ENCODE data around the gene C19orf12. TPM values are rescaled to one million over a fixed set of nuclear protein-coding genes. Genes with fewer than 3 reads are reported as not detected.
A peak's percentile ranks its signal among the peaks of the same experiment; 100 is the strongest.

The C19orf12 gene
- total RNA-seq (2016; rRNA removed; fragmentation: Illumina TruSeq; extraction: Trizol) (34.4 and 34.8 TPM in 2 replicates), polyA plus RNA-seq (2011; rRNA removed) (17.7 and 19.6 TPM in 2 replicates), polyA minus RNA-seq (2011; rRNA and poly(A)+ RNA removed; ENCODE audit: low replicate concordance) (5.1 and 12.9 TPM in 2 replicates), Bru-seq, nascent RNA (percentile 71 among the genes with signal in this experiment), BruChase-seq, experiment 1, labeled RNA remaining after a 6-hour chase (percentile 80 among the genes with signal in this experiment), BruChase-seq, experiment 2, labeled RNA remaining after a 2-hour chase (percentile 81 among the genes with signal in this experiment)
- 28.6 and 28.9 TPM in 2 replicates for total RNA-seq (2016; cell fraction: cytosol; rRNA removed; fragmentation: Illumina TruSeq; extraction: Trizol; ENCODE audit: low read depth)
- total RNA-seq (2016; cell fraction: insoluble cytoplasmic fraction; rRNA removed; fragmentation: Illumina TruSeq; extraction: Trizol) = 29.0 and 35.2 TPM in 2 replicates
- total RNA-seq (2016; cell fraction: membrane; rRNA removed; fragmentation: Illumina TruSeq; extraction: Trizol) = 73.3 and 76.2 TPM in 2 replicates
- total RNA-seq (2016; cell fraction: nucleus; rRNA removed; fragmentation: Illumina TruSeq; extraction: Trizol) = 17.3 and 21.4 TPM in 2 replicates
- polyA plus RNA-seq (2011; cell fraction: cytosol; rRNA removed) = 18.1 TPM in 2 replicates
- polyA plus RNA-seq (2011; cell fraction: nucleus; rRNA removed) = 13.1 and 14.3 TPM in 2 replicates
- polyA plus RNA-seq (2012) = 15.9 and 18.6 TPM in 2 replicates
- 37.7 and 38.6 TPM in 2 replicates for polyA plus RNA-seq (2016; cell fraction: cytosol; fragmentation: Illumina TruSeq; extraction: Trizol; ENCODE audit: low read depth)
- polyA plus RNA-seq (2016; cell fraction: insoluble cytoplasmic fraction; fragmentation: Illumina TruSeq; extraction: Trizol; ENCODE audit: low read depth) = 28.6 and 34.2 TPM in 2 replicates
- polyA plus RNA-seq (2016; cell fraction: membrane; fragmentation: Illumina TruSeq; extraction: Trizol; ENCODE audit: low read depth) = 64.1 and 65.3 TPM in 2 replicates
- 29.3 and 31.8 TPM in 2 replicates for polyA plus RNA-seq (2016; cell fraction: nucleus; fragmentation: Illumina TruSeq; extraction: Trizol; ENCODE audit: insufficient read depth, low read depth)
- polyA minus RNA-seq (2011; cell fraction: cytosol; rRNA and poly(A)+ RNA removed) = 8.3 and 8.7 TPM in 2 replicates
- 6.7 and 10.4 TPM in 2 replicates for polyA minus RNA-seq (2011; cell fraction: nucleus; rRNA and poly(A)+ RNA removed)
- long read RNA-seq, experiment 1, transcript C19orf12-201 (3 exons, 2,464 nt) = major isoform, 22 of 53 reads
- long read RNA-seq, experiment 1, transcript C19orf12-204 (2 exons, 1,912 nt) = minor isoform, 15 of 53 reads
- long read RNA-seq, experiment 1, partial matches to known transcripts = 0 of 53 reads
- long read RNA-seq, experiment 1, other reads (novel, unspliced or antisense) = 14 of 53 reads
- long read RNA-seq, experiment 2, full-length matches to known transcripts = 38 of 76 reads
- long read RNA-seq, experiment 2, partial matches to known transcripts = 0 of 76 reads
- long read RNA-seq, experiment 2, other reads (novel, unspliced or antisense) = 38 of 76 reads

DNA sequence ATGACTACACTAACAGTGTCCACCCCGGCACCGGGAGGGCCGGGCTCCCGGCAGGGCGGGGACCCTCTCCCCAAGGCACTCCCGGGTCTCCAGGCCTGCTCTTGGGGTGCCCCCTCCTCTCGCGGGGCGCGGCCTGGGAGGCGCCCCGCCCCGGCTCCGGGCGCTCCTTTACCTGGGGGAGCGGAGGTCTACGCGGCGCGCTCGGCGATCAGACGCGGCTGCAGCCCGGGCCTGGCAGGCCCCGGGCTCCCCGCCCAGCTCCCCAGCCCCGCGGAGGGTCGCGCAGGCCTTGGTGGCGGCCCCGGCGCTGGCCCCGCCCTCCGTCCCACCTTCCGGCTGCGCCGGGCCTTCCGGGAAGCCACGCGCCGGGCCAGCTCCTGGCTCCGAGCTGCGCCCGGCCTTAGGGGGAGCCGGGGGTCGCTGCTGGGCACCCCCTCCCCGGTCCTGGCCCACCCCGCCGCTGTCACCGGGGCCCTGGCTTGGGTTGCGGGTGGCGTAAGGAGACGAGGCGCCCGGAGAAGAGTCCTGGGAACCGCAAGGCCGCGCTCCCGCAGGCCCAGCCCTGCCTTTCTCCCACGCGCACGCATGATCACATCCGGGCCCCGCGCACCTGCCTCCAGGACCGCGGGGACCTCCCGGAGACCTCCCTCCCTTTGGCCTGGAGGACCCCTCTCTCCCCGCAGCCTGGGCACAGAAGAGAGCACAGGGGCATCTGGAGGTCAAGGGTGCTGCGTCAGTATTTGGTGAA lies at the start of gene C19orf12:
Gene C19orf12 (minus strand): TSS at position 309 of the 748 bp plus-strand sequence. CDS start 6,848 bp downstream, outside the sequence.
- no TSS peak for BruUV-seq (replicated peaks)
- FAIRE-seq = no peak
- POLR2A ChIA-PET = interaction anchor here (0.8 to 5.2 kb wide), 6 partner anchors 21 to 130 kb away, joined by 3 to 44 read pairs (median 6); partner anchors contain the start of genes PLEKHF1 and POP4
- H3K4me2 ChIP-seq (ENCODE audit: low read depth, low read length) = peak within 1 kb of the TSS; percentile 89
- ATAC-seq = peak; percentile 81
- peak within 1 kb of the TSS; percentile 77 to 96 (median 85) for H3K4me3 ChIP-seq (replicated peaks in 1 of 3; ENCODE audit: insufficient read depth in 1 of 3, low read depth in 2 of 3, low read length in 3 of 3)
- H4K20me1 ChIP-seq (ENCODE audit: insufficient read depth, low read length) = no peaks in the 10 kb centered on the region
- H3K36me3 ChIP-seq (replicated peaks in 1 of 2; ENCODE audit: control insufficient read depth in 1 of 2, insufficient read depth in 2 of 2, low read length in 2 of 2) = no peaks in the 10 kb centered on the region
- H3K9me3 ChIP-seq (ENCODE audit: low read length) = no peaks in the 10 kb centered on the region
- H2AFZ ChIP-seq (ENCODE audit: low read length) = no peak within 1 kb of the TSS
- peaks cover 9% of the 10 kb centered on the region for H3K79me2 ChIP-seq (ENCODE audit: insufficient read depth, low read length)
- peaks cover 54% of the 10 kb centered on the region for H3K4me1 ChIP-seq (ENCODE audit: insufficient read depth, low read length)
- H3K27me3 ChIP-seq (ENCODE audit: control insufficient read depth in 1 of 2, insufficient read depth in 2 of 2, low read length in 2 of 2) = no peaks in the 10 kb centered on the region
- intact Hi-C loops (cut with micrococcal nuclease; ENCODE audit: unreplicated experiment) (no loop called here), in situ Hi-C loops (cut with HindIII; ENCODE audit: extremely low pct_ligation_motif_present, low pct_unique_long_range_greater_than_20kb) (no loop called here)
- 3% methylated on average over 6 of the region's 72 CpGs for WGBS (ENCODE audit: low lambda C conversion rate)
- H3K9ac ChIP-seq (ENCODE audit: insufficient read depth, low read depth, low read length) = peak within 1 kb of the TSS; percentile 90
- peak within 1 kb of the TSS; percentile 87 for H3K27ac ChIP-seq (ENCODE audit: extremely low read length, insufficient read depth, low read length)
- peak; percentile 18 for DNase-seq (ENCODE audit: low spot score)
- CTCF ChIA-PET (ENCODE audit: low intra/inter-chr PET ratio, low total read pairs) = interaction anchor here (2.8 kb wide), 1 partner anchor 21 kb away, joined by 66 read pairs; no protein-coding TSS in a partner anchor
- TF ChIP-seq, protein P1, sequence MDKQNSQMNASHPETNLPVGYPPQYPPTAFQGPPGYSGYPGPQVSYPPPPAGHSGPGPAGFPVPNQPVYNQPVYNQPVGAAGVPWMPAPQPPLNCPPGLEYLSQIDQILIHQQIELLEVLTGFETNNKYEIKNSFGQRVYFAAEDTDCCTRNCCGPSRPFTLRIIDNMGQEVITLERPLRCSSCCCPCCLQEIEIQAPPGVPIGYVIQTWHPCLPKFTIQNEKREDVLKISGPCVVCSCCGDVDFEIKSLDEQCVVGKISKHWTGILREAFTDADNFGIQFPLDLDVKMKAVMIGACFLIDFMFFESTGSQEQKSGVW (CRISPR knock-in tag; IDR thresholded peaks at IDR 0.05; ENCODE audit: borderline replicate concordance) = no peak
- TF ChIP-seq NFATC3 (CRISPR knock-in tag; IDR thresholded peaks at IDR 0.05) (no peak), AGO1 (IDR thresholded peaks at IDR 0.05; ENCODE audit: low read depth, low read length, poor library complexity, severe bottlenecking) (no peak), GPN1 (CRISPR knock-in tag; IDR thresholded peaks at IDR 0.05; ENCODE audit: borderline replicate concordance) (no peak), FOXA1 (IDR thresholded peaks at IDR 0.05) (no peak), FOXA1 (CRISPR knock-in tag; IDR thresholded peaks at IDR 0.05) (no peak), TP53 (CRISPR knock-in tag; conservative IDR thresholded peaks at IDR 0.05) (no peak), SMYD3 (CRISPR knock-in tag; IDR thresholded peaks at IDR 0.05) (no peak), POGZ (CRISPR knock-in tag; IDR thresholded peaks at IDR 0.05) (no peak), HNF4A (CRISPR knock-in tag; IDR thresholded peaks at IDR 0.05) (no peak), GLI4 (CRISPR knock-in tag; IDR thresholded peaks at IDR 0.05; ENCODE audit: borderline replicate concordance) (no peak), RFX3 (CRISPR knock-in tag; IDR thresholded peaks at IDR 0.05) (no peak), U2AF1 (optimal IDR thresholded peaks at IDR 0.05; ENCODE audit: low read depth, low read length) (no peak), RORA (CRISPR knock-in tag; IDR thresholded peaks at IDR 0.05) (no peak), U2AF2 (IDR thresholded peaks at IDR 0.05; ENCODE audit: low read depth, low read length) (no peak), POLR2G (IDR thresholded peaks at IDR 0.05; ENCODE audit: low read depth, low read length) (peak; percentile 85), POLR2AphosphoS2 (IDR thresholded peaks at IDR 0.05; ENCODE audit: low read depth, low read length) (no peak), ISL2 (CRISPR knock-in tag; IDR thresholded peaks at IDR 0.05) (peak; percentile 49; the same call in 1 of the 2 replicates), ZNF496 (CRISPR knock-in tag; IDR thresholded peaks at IDR 0.05; ENCODE audit: insufficient replicate concordance) (no peak), PHF8 (CRISPR knock-in tag; IDR thresholded peaks at IDR 0.05) (peak; percentile 93)
